WTC11 (cell line): ENCODE results near the gene LMAN2L. TPM values are rescaled to one million over a fixed set of nuclear protein-coding genes. Genes with fewer than 3 reads are reported as not detected.

Experiments
- ATAC-seq: fragments of 200-7000 bp; cut with Tn5 transposase; 2 replicates; pipeline ENCODE4 v1.10.0; 2021; ENCODE audit warnings: mild to moderate bottlenecking, moderate library complexity
- CTCF ChIA-PET: fragments of 300-600 bp; sonication (Branson Sonifier 250); formaldehyde crosslinking; loops from one replicate; lab custom pipeline; 2021; ENCODE audit warnings: antibody characterized with exemption; lab: Charles Lee
- POLR2A ChIA-PET: fragments of 350-600 bp; sonication (Branson Sonifier 250); formaldehyde crosslinking; loops from one replicate; lab custom pipeline; 2021; ENCODE audit warnings: antibody characterized with exemption; lab: Charles Lee
- DNase-seq: peaks from one replicate; pipeline ENCODE4 v3.0.0; 2021; ENCODE audit warnings: low spot score
- H3K27ac Mint-ChIP-seq: 2 replicates; pipeline ENCODE4 v1.8.0; 2021; ENCODE audit warnings: mixed read lengths
- H3K27me3 Mint-ChIP-seq: 2 replicates; pipeline ENCODE4 v1.8.0; 2021; ENCODE audit warnings: low read depth, mild to moderate bottlenecking, moderate library complexity, mixed read lengths
- H3K36me3 Mint-ChIP-seq: 2 replicates; pipeline ENCODE4 v1.8.0; 2021; ENCODE audit warnings: mixed read lengths
- H3K4me1 Mint-ChIP-seq: 2 replicates; pipeline ENCODE4 v1.8.0; 2022; ENCODE audit warnings: mixed read lengths
- H3K4me3 Mint-ChIP-seq: 2 replicates; pipeline ENCODE4 v1.8.0; 2021; ENCODE audit warnings: mild to moderate bottlenecking, moderate library complexity, mixed read lengths
- H3K9me3 Mint-ChIP-seq: 2 replicates; pipeline ENCODE4 v1.8.0; 2021; ENCODE audit warnings: mixed read lengths
- AFF4 ChIP-seq: sonication (generic); formaldehyde crosslinking; IDR thresholded peaks from 2 replicates; pipeline ENCODE4 v1.8.1; 2023; ENCODE audit warnings: mild to moderate bottlenecking, missing genetic modification reagents, borderline replicate concordance
- AR ChIP-seq: fragments of 250-450 bp; sonication (Bioruptor Pico); IDR thresholded peaks from 2 replicates; pipeline ENCODE4 v1.9.0; 2021; ENCODE audit warnings: mild to moderate bottlenecking
- CDX4 ChIP-seq: fragments of 250-450 bp; sonication (Bioruptor Pico); IDR thresholded peaks from 2 replicates; pipeline ENCODE4 v1.9.0; 2021; ENCODE audit warnings: moderate library complexity, mild to moderate bottlenecking, inconsistent platforms, borderline replicate concordance
- FOXK1 ChIP-seq: sonication (generic); formaldehyde crosslinking; IDR thresholded peaks from 2 replicates; pipeline ENCODE4 v1.8.0; 2022; ENCODE audit warnings: mild to moderate bottlenecking, moderate library complexity, missing genetic modification reagents
- FOXP1 ChIP-seq: sonication (generic); formaldehyde crosslinking; IDR thresholded peaks from 2 replicates; pipeline ENCODE4 v1.8.0; 2022; ENCODE audit warnings: missing genetic modification reagents, mild to moderate bottlenecking, moderate library complexity, borderline replicate concordance
- GABPB1 ChIP-seq: sonication (generic); formaldehyde crosslinking; IDR thresholded peaks from 2 replicates; pipeline ENCODE4 v1.8.1; 2023; ENCODE audit warnings: mild to moderate bottlenecking, missing genetic modification reagents
- IRF1 ChIP-seq: sonication (generic); formaldehyde crosslinking; IDR thresholded peaks from 2 replicates; pipeline ENCODE4 v1.8.0; 2023; ENCODE audit warnings: missing genetic modification reagents
- JAZF1 ChIP-seq: fragments of 250-450 bp; sonication (Bioruptor Pico); IDR thresholded peaks from 2 replicates; pipeline ENCODE4 v1.9.0; 2021; ENCODE audit warnings: moderate library complexity, mild to moderate bottlenecking, inconsistent platforms
- PRDM15 ChIP-seq: sonication (generic); formaldehyde crosslinking; IDR thresholded peaks from 2 replicates; pipeline ENCODE4 v1.8.0; 2022; ENCODE audit warnings: missing genetic modification reagents
- PRRX2 ChIP-seq: fragments of 250-450 bp; sonication (Bioruptor Pico); IDR thresholded peaks from 2 replicates; pipeline ENCODE4 v1.8.0; 2021; ENCODE audit warnings: mild to moderate bottlenecking
- RELA ChIP-seq: sonication (generic); formaldehyde crosslinking; IDR thresholded peaks from 2 replicates; pipeline ENCODE4 v1.8.1; 2022; ENCODE audit warnings: missing genetic modification reagents, mild to moderate bottlenecking, borderline replicate concordance
- SMAD3 ChIP-seq: sonication (generic); formaldehyde crosslinking; IDR thresholded peaks from 2 replicates; pipeline ENCODE4 v1.8.0; 2022; ENCODE audit warnings: missing genetic modification reagents, mild to moderate bottlenecking, borderline replicate concordance
- TEAD1 ChIP-seq: sonication (generic); formaldehyde crosslinking; IDR thresholded peaks from 2 replicates; pipeline ENCODE4 v1.8.0; 2022; ENCODE audit warnings: mild to moderate bottlenecking, missing genetic modification reagents
- ZMAT4 ChIP-seq: fragments of 250-450 bp; sonication (Bioruptor Pico); IDR thresholded peaks from 2 replicates; pipeline ENCODE4 v1.9.0; 2021; ENCODE audit warnings: mild to moderate bottlenecking
- ZNF396 ChIP-seq: fragments of 250-450 bp; sonication (Bioruptor Pico); IDR thresholded peaks from 2 replicates; pipeline ENCODE4 v1.8.0; 2021; ENCODE audit warnings: mild to moderate bottlenecking, moderate library complexity, borderline replicate concordance
- ZNF512 ChIP-seq: sonication (generic); formaldehyde crosslinking; IDR thresholded peaks from 2 replicates; pipeline ENCODE4 v1.8.1; 2022; ENCODE audit warnings: missing genetic modification reagents, borderline replicate concordance
- ZNF532 ChIP-seq: fragments of 250-450 bp; sonication (Bioruptor Pico); IDR thresholded peaks from 2 replicates; pipeline ENCODE4 v1.9.0; 2021; ENCODE audit warnings: mild to moderate bottlenecking, borderline replicate concordance
- total RNA-seq: library from RNA; stranded (reverse); gene quantifications from 3 replicates; pipeline ENCODE4 v1.2.3, GENCODE V29; 2021

LMAN2L gene
- total RNA-seq, 1 experiment from 2014 or later, result 13.5 TPM

GRCh38 chr2:96729748-96730147, 10.1 kb downstream of the LMAN2L start:
- Mint-ChIP-seq H3K27me3 (no peaks in the 10 kb centered on the region), H3K4me1 (no peaks in the 10 kb centered on the region), H3K36me3 (peaks cover 55% of the 10 kb centered on the region), H3K4me3 (no peak overlapping the region), H3K9me3 (no peaks in the 10 kb centered on the region), H3K27ac (no peak overlapping the region)
- ChIA-PET CTCF (no interaction called here), POLR2A (no interaction called here)
- ATAC-seq (no peak), DNase-seq (no peak)
- TF ChIP-seq CDX4 (CRISPR knock-in tag), result no peak
- no peak for TF ChIP-seq AR
- TF ChIP-seq AFF4 (CRISPR knock-in tag), result no peak
- TF ChIP-seq ZMAT4, result no peak
- TF ChIP-seq FOXK1 (CRISPR knock-in tag), result no peak
- no peak for TF ChIP-seq RELA (CRISPR knock-in tag)
- TF ChIP-seq PRDM15, result no peak
- no peak for TF ChIP-seq TEAD1 (CRISPR knock-in tag)
- no peak for TF ChIP-seq ZNF532 (CRISPR knock-in tag)
- TF ChIP-seq ZNF396 (CRISPR knock-in tag), result no peak
- no peak for TF ChIP-seq ZNF512 (CRISPR knock-in tag)
- TF ChIP-seq PRRX2 (CRISPR knock-in tag), result no peak
- TF ChIP-seq JAZF1 (CRISPR knock-in tag), result no peak
- TF ChIP-seq SMAD3 (CRISPR knock-in tag), result no peak
- no peak for TF ChIP-seq IRF1 (CRISPR knock-in tag)
- TF ChIP-seq FOXP1 (CRISPR knock-in tag), result no peak
- no peak for TF ChIP-seq GABPB1 (CRISPR knock-in tag)
